Stimulated activated CD4-positive, alpha-beta T cell treated with anti-CD3 and anti-CD28 coated beads, Interleukin-4, amount 100 ng/mL, for 48 hours (primary cell): ENCODE results near the gene PKHD1.

ENCODE experiments used
- DNase-seq, 2 donors: peaks; one replicate each; pipeline ENCODE4 v3.0.0-alpha.2; 2020; ENCODE audit warnings: low read depth in 2 of 2

The PKHD1 gene

GRCh38 chr6:52103623-52104022 is 16.2 kb upstream of the PKHD1 start:
- no peak for DNase-seq

DNA sequence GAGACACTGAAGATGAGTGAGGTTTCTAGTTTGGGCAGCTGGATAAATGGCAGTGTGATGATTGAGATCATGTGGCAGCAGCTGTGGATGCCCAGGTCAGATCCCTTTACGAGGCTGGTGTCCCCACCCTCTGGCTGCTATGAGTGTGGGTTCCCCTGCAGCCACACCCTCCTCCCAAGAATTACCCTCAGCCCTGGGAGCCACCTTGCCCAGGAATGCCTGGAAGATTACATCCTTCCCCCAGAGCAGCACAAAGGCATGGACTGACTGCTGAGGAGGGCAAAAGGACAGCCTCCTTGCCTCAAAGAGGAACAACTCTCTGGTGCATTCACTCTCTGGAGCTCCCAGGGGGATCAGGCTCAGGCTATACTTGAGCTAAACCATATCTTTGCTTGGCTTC is 15.0 kb upstream of the PKHD1 start:
- no peak for DNase-seq

- no peak for DNase-seq
These were observed 11.3 kb upstream of the PKHD1 start for GRCh38 chr6:52098721-52099120.

DNA sequence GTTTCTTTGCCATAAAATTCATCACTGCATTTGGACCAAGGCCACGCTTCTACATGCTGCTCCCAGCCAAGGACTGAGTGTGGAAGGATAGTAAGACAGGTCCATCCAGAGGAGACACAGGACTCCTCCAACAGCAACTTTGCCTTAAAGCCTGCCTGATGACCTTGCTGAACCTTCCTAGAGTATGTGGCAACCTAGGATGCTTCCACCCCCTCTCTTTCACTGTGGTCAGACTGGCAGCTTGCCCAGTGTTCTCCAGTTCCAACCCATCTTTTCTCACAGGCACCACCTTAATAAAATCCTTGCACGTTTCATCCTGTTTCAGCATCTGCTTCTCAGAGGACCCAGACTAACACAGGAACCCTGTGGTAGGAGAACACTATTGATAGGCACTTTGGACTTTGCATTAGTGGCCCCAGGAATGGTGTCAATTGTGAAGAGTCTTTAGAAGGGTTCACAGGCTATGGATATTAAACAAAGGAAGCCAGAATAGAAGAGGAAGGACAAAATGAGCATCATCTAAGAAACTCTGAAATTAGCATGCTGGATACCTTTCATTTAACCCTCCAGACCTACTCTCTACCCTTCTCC is 2.4 kb upstream of the PKHD1 start:
- no peak for DNase-seq

- no peak for DNase-seq
These were observed 672 bp downstream of the PKHD1 start for GRCh38 chr6:52086741-52087140.

DNA sequence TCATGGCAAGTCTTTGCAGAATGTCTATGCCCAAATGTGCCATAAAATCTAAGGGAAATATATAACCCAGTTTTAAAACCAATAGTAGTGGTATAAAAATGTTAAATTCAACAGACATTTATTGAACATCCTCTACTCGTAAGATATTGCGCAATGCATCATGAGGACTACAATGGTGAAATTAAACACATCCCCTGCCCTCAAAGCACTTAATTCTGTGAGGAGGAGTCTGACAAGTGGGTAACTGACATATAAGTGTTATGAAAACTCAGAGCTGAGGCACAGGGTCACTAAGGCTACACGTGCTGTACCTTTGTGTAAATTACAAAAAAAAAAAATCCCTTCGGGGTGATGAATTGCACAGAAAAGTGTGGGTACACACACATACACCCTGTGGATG is 6.2 kb downstream of the PKHD1 start:
- no peak for DNase-seq

- DNase-seq = no peak
These were observed 9.3 kb downstream of the PKHD1 start for GRCh38 chr6:52077961-52078625.

GRCh38 chr6:52077180-52077884 is 10.1 kb downstream of the PKHD1 start:
- DNase-seq = no peak

- DNase-seq = no peak
These were observed 10.6 kb downstream of the PKHD1 start for GRCh38 chr6:52076791-52077179.

DNA sequence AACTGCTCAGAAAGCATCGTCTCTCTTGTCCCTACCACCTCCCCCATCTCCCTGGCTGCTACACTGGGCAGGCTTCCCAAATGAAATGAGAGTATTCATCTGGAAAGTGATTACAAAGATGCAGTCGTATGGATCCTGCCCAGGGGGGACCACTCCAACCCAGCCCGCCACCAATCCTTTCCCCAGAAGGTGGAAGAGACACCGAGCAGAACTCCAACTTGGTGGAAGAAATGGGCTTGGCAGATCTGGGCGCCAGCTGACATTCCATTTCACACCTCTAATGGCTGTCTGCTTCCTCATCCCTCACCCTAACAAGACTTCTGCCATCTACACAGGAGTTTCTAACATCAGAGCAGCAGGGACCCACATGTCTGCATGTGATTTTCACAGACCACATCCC is 12.7 kb downstream of the PKHD1 start:
- no peak for DNase-seq

- no peak for DNase-seq
These were observed 13.3 kb downstream of the PKHD1 start for GRCh38 chr6:52074155-52074554.

DNA sequence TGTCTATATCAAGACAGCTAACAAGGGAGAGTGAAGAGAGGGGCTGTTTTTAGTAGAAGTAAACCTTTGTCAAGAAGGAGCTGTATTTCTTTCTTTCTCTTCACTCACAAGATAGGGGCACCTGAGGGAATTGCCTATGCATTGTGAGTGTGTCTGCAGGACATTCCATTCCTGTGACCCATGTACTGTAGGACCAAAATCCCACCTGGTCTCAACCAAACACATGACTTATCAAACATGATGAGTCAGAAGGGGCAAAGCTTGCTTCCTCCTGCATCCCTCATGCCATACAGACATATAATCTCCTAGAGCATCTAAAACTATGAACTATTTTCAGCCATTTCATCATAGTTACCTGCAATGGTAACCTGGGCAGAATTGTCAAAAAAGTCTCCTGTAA is 21.8 kb downstream of the PKHD1 start:
- DNase-seq = no peak

- DNase-seq = peak; percentile 33 to 34
These were observed 23.6 kb downstream of the PKHD1 start for GRCh38 chr6:52063584-52064344.

GRCh38 chr6:52061481-52061880 is 25.9 kb downstream of the PKHD1 start:
- DNase-seq = no peak

- DNase-seq = no peak
These were observed 27.6 kb downstream of the PKHD1 start for GRCh38 chr6:52059821-52060220.

DNA sequence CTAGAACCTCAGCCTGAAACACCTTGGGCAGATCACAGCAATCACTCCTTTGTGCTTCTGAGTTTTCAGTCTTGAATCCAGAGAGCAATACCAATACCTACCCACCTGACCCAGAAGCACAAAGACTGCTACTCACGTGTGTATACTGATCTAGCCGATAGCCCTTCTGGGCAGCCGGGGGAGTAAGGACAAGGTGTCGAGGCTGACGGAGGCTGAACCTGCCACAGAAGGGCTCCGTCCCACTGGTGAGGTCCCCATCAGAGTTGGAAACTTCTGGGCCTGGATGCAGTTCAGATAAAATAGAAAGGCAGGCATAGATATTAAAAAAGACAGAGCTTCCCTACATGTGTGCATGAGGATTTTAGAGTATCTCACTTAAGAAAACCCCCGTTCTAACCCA is 32.0 kb downstream of the PKHD1 start:
- no peak for DNase-seq

DNA sequence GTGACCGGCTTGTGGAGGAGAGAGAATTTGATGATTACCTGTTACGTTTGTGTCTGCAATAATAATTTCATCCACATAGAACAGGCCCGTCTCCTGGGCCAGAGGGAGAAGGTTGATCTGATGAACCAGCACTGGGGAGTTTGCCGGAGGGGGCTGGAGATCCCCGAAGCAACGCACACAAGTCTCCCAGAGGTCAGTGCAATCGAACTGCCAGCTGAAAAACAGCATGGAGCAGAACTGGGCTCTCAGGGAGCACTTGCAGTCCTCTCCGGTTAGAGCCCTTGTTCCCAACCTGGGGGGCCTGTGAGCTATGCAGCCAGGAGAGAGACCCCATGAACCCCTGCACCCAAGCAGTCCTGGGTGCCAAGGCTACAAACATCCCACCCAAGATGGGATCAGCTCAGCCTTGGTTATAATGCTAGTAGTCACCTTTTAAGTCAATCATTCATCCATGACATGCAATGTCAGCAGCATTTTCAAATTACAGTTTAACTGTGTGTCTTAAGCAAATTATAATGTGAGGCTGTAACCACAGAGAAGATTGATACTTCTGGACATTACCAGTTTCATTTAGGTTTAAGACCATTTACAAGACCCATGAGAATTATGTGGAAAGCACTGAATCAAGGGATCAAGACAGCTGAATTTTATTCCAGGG is 34.2 kb downstream of the PKHD1 start:
- DNase-seq = no peak

DNA sequence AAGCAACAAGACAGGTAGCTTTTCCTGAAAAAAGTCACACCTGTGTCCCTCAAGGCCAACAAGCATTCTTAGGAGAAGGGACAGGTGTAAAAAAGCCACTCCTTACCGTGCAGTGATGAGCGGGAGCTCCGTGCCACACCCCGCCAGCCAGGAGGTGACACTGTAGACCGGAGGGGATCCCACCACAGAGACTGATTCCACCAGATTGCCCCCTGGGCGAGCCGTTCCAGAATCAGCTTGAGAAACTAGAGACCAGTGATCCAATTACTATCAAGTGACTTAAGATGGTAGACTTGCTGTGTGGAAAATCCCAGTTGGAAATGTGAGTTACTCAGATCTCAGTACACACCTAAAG is 37.4 kb downstream of the PKHD1 start:
- no peak for DNase-seq

- no peak for DNase-seq
These were observed 38.0 kb downstream of the PKHD1 start for GRCh38 chr6:52049252-52050050.

GRCh38 chr6:52046456-52046855 is 41.0 kb downstream of the PKHD1 start:
- DNase-seq = no peak

DNA sequence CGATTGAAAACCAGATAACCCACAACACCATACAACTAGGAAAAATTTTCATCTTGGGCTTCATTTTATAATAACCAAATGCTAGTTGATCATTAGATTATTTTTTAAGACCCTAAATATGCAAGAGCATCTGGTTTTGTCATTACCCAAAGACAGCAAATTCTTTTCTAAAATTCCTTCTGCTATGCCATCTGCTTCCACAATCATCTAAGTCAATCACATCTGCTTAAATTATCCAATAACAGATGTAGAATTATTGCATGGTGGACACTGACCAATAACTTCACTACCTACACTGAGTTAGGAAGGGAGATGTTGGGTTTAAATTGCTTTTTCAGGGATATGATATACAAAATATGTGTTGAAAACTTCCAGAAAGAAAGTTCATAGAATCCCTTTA is 41.9 kb downstream of the PKHD1 start:
- no peak for DNase-seq
